ENCODE measurements around the gene TUB. TPM values are rescaled to one million over a fixed set of nuclear protein-coding genes. Genes with fewer than 3 reads are reported as not detected.

The TUB gene
- total RNA-seq, 1 experiment from 2014 or later = 2.2 TPM

DNA sequence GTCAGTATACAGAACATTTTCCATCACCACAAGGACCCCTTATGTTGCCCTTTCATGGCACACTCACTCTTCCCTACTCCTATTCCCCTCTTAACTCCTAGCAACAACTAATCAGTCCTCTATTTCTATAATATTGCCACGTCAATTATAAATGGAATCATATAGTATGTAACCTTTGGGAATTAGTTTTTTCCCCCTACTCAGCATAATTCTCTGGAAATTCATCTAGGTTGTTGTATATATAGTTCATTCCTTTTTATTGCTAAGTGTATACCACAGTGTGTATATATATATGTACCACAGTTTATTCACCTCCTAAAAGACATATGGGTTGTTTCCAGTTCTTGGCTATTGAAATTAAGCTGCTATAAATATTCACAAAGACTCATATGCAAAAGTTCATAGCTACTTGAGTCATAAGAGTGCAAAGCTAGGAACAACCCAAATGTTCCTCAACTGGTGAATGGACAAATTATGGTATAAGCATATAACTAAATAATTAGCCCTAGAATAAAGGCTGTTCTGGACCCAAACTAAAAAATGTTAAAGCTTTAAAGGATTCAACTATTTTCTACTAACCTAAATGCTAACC, 41.3 kb downstream of the TUB start:
- BruUV-seq (replicated peaks) = no TSS peak
- CTCF ChIA-PET = no interaction called here
- intact Hi-C loops (cut with micrococcal nuclease; ENCODE audit: unreplicated experiment) = no loop called here

DNA sequence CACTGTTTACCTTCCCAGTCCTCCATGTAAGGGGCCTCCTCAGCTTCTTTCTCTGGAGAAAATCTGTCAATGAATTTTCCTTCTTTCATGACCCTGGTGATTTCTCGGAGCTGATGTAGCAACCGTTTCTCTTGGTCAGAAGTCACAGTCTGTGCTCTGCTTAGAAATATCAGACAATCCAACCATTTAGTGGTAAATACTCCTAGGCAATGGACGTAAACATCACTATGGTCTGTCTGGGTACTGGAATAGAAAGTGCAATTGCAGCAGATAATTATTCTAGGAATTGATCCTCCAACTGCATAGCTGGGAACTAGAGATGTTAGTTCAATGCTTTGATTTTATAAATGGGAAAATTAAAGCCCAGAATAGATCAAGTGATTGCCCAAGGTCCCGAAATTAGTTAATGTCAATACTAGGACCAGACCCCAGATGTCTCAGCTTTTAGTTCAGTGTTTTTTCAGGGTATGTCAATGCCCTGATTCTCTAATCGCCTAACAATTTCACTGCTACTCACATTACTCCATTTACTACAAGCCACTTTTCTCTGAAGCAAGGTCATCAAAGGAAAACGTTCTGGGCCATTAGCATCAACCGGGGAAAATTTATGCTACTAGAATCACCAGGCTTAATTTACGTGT, 45.8 kb downstream of the TUB start:
- Mint-ChIP-seq H3K27me3 (ENCODE audit: unreplicated experiment) (peaks cover 48% of the 10 kb centered on the region), H3K36me3 (ENCODE audit: insufficient read depth, unreplicated experiment) (no peaks in the 10 kb centered on the region), H3K4me3 (ENCODE audit: low read depth, unreplicated experiment) (no peak overlapping the region), H3K4me1 (ENCODE audit: low read depth, unreplicated experiment) (no peaks in the 10 kb centered on the region), H3K27ac (ENCODE audit: unreplicated experiment) (no peak overlapping the region), H3K9me3 (ENCODE audit: low read depth, unreplicated experiment) (no peaks in the 10 kb centered on the region)
- TF ChIP-seq, protein P1, sequence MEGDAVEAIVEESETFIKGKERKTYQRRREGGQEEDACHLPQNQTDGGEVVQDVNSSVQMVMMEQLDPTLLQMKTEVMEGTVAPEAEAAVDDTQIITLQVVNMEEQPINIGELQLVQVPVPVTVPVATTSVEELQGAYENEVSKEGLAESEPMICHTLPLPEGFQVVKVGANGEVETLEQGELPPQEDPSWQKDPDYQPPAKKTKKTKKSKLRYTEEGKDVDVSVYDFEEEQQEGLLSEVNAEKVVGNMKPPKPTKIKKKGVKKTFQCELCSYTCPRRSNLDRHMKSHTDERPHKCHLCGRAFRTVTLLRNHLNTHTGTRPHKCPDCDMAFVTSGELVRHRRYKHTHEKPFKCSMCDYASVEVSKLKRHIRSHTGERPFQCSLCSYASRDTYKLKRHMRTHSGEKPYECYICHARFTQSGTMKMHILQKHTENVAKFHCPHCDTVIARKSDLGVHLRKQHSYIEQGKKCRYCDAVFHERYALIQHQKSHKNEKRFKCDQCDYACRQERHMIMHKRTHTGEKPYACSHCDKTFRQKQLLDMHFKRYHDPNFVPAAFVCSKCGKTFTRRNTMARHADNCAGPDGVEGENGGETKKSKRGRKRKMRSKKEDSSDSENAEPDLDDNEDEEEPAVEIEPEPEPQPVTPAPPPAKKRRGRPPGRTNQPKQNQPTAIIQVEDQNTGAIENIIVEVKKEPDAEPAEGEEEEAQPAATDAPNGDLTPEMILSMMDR (IDR thresholded peaks at IDR 0.05; ENCODE audit: unreplicated experiment) = no peak
- intact Hi-C loops (cut with micrococcal nuclease; ENCODE audit: unreplicated experiment) = no loop called here
- DNase-seq = no peak
- CTCF ChIA-PET = interaction anchor here (0.6 kb wide), 1 partner anchor 446 kb away, joined by 3 read pairs; no protein-coding TSS in a partner anchor
- no TSS peak for BruUV-seq (replicated peaks)

More for the DNA sequence above, 41.3 kb downstream of the TUB start:
- TF ChIP-seq, protein P1 (IDR thresholded peaks at IDR 0.05; ENCODE audit: unreplicated experiment) = no peak
- no peak overlapping the region for H3K27ac Mint-ChIP-seq (ENCODE audit: unreplicated experiment)
- peaks cover 2% of the 10 kb centered on the region for H3K9me3 Mint-ChIP-seq (ENCODE audit: low read depth, unreplicated experiment)
- no peak for DNase-seq
- no peaks in the 10 kb centered on the region for H3K4me1 Mint-ChIP-seq (ENCODE audit: low read depth, unreplicated experiment)
- H3K27me3 Mint-ChIP-seq (ENCODE audit: unreplicated experiment) = peaks cover 13% of the 10 kb centered on the region
- no peak overlapping the region for H3K4me3 Mint-ChIP-seq (ENCODE audit: low read depth, unreplicated experiment)
- H3K36me3 Mint-ChIP-seq (ENCODE audit: insufficient read depth, unreplicated experiment) = no peaks in the 10 kb centered on the region

DNA sequence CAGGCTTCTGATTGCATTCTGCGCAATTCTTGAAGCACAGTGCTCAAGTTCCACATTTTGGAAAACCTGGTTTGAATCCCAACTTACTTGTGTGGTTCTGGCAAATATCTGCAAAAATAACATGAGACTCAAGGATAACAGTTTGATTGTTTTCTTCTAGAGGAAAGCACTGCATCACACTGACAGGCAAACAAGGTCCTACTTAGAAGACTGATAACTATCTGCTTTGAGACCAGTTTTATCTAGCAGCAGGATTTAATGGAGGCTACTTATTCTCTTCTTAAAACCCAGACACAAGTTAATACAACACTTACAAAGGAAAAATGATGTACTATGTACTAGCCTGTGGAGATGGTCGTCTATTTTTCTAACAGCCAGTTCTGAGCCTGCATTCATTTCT, 46.4 kb downstream of the TUB start:
- no TSS peak for BruUV-seq (replicated peaks)
- Mint-ChIP-seq H3K4me1 (ENCODE audit: low read depth, unreplicated experiment) (no peaks in the 10 kb centered on the region), H3K27ac (ENCODE audit: unreplicated experiment) (no peak overlapping the region), H3K27me3 (ENCODE audit: unreplicated experiment) (peaks cover 48% of the 10 kb centered on the region), H3K9me3 (ENCODE audit: low read depth, unreplicated experiment) (no peaks in the 10 kb centered on the region), H3K36me3 (ENCODE audit: insufficient read depth, unreplicated experiment) (no peaks in the 10 kb centered on the region), H3K4me3 (ENCODE audit: low read depth, unreplicated experiment) (no peak overlapping the region)
- no peak for DNase-seq
- CTCF ChIA-PET = interaction anchor here (0.6 kb wide), 1 partner anchor 9 kb away, joined by 5 read pairs; no protein-coding TSS in a partner anchor
- TF ChIP-seq, protein P1 (IDR thresholded peaks at IDR 0.05; ENCODE audit: unreplicated experiment) = no peak
- intact Hi-C loops (cut with micrococcal nuclease; ENCODE audit: unreplicated experiment) = no loop called here

DNA sequence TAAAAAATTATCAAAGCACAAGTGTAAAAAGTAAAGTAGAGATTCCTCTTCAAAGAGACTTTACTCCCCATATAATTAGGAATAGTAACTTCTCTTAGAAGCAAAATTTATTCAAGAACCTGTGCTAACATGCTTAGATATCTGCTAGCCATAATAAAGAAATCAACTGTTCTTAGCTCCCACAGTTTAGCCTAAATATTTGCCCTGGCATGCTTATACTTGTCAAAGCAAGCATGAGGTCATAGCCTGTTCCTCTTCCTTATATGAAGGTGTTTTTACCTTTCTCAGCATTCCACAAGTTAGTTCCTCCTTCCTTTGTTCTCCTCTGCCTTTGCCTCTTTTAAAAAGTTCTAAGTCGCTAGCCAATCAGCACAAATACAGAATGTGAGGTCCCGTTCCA, 57.5 kb downstream of the TUB start:
- Mint-ChIP-seq H3K4me3 (ENCODE audit: low read depth, unreplicated experiment) (no peak overlapping the region), H3K27ac (ENCODE audit: unreplicated experiment) (no peak overlapping the region), H3K9me3 (ENCODE audit: low read depth, unreplicated experiment) (no peaks in the 10 kb centered on the region), H3K36me3 (ENCODE audit: insufficient read depth, unreplicated experiment) (no peaks in the 10 kb centered on the region), H3K4me1 (ENCODE audit: low read depth, unreplicated experiment) (no peaks in the 10 kb centered on the region), H3K27me3 (ENCODE audit: unreplicated experiment) (no peaks in the 10 kb centered on the region)
- CTCF ChIA-PET = no interaction called here
- intact Hi-C loops (cut with micrococcal nuclease; ENCODE audit: unreplicated experiment) = no loop called here
- TF ChIP-seq, protein P1 (IDR thresholded peaks at IDR 0.05; ENCODE audit: unreplicated experiment) = no peak
- BruUV-seq (replicated peaks) = no TSS peak
- no peak for DNase-seq

All from Calu3 (cell line).